ENCODE results near the gene IGSF9B.

DNA sequence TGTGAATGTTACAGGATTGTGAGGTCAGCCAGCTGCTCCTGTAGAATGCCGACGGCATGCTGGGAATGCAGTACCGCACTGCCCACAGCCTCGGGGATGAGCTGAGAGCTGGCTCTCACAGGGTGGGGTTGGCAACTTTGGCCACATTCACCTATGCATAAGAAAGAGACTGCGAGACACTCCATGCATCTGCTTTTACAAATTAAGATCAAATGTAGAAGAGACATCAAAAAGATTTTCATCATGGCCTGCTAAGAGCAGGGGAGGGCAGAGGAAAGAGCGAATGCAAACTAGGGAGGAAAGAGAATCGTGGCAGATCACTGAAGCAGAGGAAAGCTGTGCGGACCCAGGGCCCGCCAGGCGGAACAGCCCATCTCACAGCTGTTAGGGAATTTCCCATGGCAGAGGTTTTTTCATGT, 61.7 kb downstream of the IGSF9B start:
- TF ChIP-seq, protein P1, sequence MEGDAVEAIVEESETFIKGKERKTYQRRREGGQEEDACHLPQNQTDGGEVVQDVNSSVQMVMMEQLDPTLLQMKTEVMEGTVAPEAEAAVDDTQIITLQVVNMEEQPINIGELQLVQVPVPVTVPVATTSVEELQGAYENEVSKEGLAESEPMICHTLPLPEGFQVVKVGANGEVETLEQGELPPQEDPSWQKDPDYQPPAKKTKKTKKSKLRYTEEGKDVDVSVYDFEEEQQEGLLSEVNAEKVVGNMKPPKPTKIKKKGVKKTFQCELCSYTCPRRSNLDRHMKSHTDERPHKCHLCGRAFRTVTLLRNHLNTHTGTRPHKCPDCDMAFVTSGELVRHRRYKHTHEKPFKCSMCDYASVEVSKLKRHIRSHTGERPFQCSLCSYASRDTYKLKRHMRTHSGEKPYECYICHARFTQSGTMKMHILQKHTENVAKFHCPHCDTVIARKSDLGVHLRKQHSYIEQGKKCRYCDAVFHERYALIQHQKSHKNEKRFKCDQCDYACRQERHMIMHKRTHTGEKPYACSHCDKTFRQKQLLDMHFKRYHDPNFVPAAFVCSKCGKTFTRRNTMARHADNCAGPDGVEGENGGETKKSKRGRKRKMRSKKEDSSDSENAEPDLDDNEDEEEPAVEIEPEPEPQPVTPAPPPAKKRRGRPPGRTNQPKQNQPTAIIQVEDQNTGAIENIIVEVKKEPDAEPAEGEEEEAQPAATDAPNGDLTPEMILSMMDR (IDR thresholded peaks at IDR 0.05) = no peak
- no peak for TF ChIP-seq POLR2A (IDR thresholded peaks at IDR 0.05)

Measured in uterus (tissue), 2 donors.